ENCODE results near the gene CDH13. TPM values are rescaled to one million over a fixed set of nuclear protein-coding genes. Genes with fewer than 3 reads are reported as not detected.

CDH13 gene
- total RNA-seq, 1 experiment from 2014 or later = 62.5 TPM

DNA sequence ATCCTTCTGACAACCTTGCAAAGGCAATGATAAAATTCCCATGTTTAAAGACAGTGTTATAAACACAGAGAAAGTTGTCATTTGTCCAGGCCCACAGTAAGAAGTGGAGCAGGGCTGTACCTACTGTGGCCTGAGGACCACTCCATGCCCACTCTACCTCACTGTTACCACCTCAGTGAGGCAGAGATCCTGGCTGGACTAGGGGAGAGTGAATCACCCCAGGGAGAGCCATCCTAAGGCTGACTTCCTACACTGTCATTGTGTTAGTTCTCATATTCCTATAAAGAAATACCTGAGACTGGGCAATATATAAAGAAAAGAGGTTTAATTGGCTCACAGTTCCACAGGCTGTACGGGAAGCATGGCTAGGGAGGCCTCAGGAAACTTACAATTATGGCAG is 952.3 kb downstream of the CDH13 start:
- Histone ChIP-seq H3K27ac (no peak overlapping the region), H3K36me3 (no peaks in the 10 kb centered on the region), H3K4me1 (replicated peaks) (no peaks in the 10 kb centered on the region), H3K4me3 (no peak overlapping the region), H3K27me3 (replicated peaks) (no peaks in the 10 kb centered on the region), H3K9me3 (replicated peaks) (no peaks in the 10 kb centered on the region)
- no peak for DNase-seq (ENCODE audit: low read depth in 1 of 2, low spot score in 2 of 2)

GRCh38 chr16:83579436-83579835 is 952.7 kb downstream of the CDH13 start:
- Histone ChIP-seq H3K4me1 (replicated peaks) (no peaks in the 10 kb centered on the region), H3K9me3 (replicated peaks) (no peaks in the 10 kb centered on the region), H3K27me3 (replicated peaks) (no peaks in the 10 kb centered on the region), H3K27ac (no peak overlapping the region), H3K36me3 (no peaks in the 10 kb centered on the region), H3K4me3 (no peak overlapping the region)
- no peak for DNase-seq (ENCODE audit: low read depth in 1 of 2, low spot score in 2 of 2)

GRCh38 chr16:83581082-83581481 is 954.3 kb downstream of the CDH13 start:
- Histone ChIP-seq H3K27me3 (replicated peaks) (no peaks in the 10 kb centered on the region), H3K4me1 (replicated peaks) (no peaks in the 10 kb centered on the region), H3K27ac (no peak overlapping the region), H3K9me3 (replicated peaks) (no peaks in the 10 kb centered on the region), H3K36me3 (no peaks in the 10 kb centered on the region), H3K4me3 (no peak overlapping the region)
- DNase-seq (ENCODE audit: low read depth in 1 of 2, low spot score in 2 of 2) = no peak

DNA sequence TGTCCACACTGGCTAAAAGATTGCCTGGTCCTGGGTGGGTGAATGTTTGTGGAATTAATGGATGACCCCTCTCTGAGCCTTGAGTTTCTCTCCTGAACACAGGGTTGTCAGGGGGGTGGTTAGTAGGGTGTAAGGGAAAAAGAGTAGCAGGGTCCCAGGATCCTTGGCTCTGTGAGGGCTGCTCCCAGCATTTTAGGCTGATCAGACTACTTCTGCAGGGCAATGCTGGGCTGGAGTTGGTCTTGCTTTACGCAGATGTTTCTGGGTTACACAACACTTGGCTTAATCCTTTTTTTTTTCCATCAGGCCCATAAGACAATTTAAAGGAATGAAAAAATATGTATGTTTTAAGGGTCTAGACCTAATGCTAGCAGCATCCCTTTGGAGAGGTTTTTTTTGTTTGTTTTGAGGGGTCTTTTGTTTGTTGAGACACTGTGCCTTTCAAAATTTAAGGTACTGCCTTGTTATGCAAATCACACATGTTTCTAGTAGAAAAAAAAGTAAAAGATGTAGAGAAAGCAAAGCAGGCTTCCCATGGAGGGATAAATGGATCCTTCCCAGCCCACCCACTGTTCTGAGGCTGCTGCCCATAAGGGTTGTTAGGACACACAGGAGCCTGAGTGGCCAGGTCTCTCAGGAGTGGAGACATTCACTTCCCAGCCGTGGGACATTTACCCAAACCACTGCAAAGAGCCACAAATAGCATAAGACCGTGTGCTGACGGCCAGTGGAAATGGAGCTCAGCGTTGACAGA is 955.4 kb downstream of the CDH13 start:
- no peak overlapping the region for H3K4me3 ChIP-seq
- DNase-seq (ENCODE audit: low read depth in 1 of 2, low spot score in 2 of 2) = no peak
- H3K36me3 ChIP-seq = no peaks in the 10 kb centered on the region
- H3K27ac ChIP-seq = no peak overlapping the region
- no peaks in the 10 kb centered on the region for H3K9me3 ChIP-seq (replicated peaks)
- H3K27me3 ChIP-seq (replicated peaks) = no peaks in the 10 kb centered on the region
- H3K4me1 ChIP-seq (replicated peaks) = no peaks in the 10 kb centered on the region

DNA sequence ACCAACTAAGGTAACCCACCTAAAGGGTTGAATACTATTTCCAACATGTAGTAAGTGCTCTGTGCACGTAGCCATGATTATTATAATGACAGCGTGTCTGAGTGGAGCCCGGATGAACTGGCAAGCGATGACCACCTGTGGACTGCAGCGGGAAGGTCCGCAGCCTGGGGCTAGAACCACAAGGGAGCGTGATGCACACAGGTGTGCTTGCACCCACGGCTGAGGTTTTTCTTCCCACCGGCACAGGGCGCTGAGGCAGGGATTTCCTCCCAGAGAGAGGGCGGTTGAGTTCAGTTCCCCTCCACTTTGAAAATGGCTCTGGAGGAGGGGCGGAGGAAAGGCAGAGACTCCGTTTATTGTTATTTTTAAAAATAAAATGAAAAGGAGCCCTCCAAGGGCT is 959.3 kb downstream of the CDH13 start:
- no peak overlapping the region for H3K4me3 ChIP-seq
- no peaks in the 10 kb centered on the region for H3K27me3 ChIP-seq (replicated peaks)
- no peak overlapping the region for H3K27ac ChIP-seq
- H3K9me3 ChIP-seq (replicated peaks) = no peaks in the 10 kb centered on the region
- no peaks in the 10 kb centered on the region for H3K4me1 ChIP-seq (replicated peaks)
- H3K36me3 ChIP-seq = no peaks in the 10 kb centered on the region
- DNase-seq (ENCODE audit: low read depth in 1 of 2, low spot score in 2 of 2) = no peak

DNA sequence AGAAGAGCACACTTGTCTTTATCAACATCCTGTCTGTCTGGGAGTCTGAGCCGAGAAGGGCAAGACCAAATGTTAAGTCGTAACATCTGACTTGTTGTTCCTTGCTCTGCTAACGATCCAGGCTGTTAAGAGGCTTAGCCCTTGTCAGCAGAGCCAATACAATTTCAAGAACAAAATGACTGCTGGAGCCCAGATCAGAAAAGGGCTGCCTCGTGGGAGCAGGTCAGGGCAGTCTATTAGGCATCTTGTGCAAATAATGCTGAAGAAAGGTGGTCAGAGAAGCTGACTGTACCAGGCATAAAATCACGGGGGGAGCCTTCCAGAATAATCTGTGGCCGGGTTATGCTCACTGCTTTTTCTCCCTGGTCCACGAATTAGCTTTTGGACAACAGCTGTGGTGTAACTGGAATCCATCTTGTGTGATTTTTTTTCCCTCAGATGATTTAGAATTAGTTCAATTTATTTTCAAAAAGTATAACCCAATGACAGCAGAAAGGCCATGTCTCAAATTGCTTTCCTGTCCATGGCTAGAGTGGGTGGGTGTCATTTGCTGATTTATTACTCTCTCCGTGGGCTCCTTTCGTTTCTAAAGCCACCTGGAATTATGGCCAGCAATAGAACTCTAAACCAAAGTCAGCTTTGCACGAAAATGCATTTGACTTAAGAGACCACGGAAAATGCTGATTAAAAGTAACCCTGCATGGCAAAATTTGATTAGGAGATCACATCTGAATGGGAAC is 959.9 kb downstream of the CDH13 start:
- no peak overlapping the region for H3K27ac ChIP-seq
- no peaks in the 10 kb centered on the region for H3K4me1 ChIP-seq (replicated peaks)
- no peaks in the 10 kb centered on the region for H3K9me3 ChIP-seq (replicated peaks)
- DNase-seq (ENCODE audit: low read depth in 1 of 2, low spot score in 2 of 2) = no peak
- no peaks in the 10 kb centered on the region for H3K36me3 ChIP-seq
- no peaks in the 10 kb centered on the region for H3K27me3 ChIP-seq (replicated peaks)
- no peak overlapping the region for H3K4me3 ChIP-seq

DNA sequence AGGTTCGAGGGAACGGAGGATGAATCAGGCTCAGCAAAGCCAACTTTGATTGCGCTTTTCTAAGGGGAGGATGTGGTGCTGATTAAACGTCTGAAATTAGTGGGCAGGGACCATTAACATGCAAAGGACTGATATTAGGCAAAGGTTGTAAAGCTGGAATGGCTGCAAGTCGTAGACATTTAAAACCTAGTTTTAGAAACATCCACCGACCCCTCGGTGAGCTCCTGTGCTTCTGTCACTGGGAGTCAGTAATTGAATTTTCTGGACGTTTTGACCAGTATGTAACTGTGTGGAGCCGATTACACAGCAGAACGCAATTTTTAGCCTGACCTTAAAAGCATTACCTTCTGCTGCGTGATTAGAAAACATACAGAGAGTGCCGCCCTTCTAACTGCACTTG is 960.4 kb downstream of the CDH13 start:
- H3K36me3 ChIP-seq = no peaks in the 10 kb centered on the region
- no peak overlapping the region for H3K27ac ChIP-seq
- H3K9me3 ChIP-seq (replicated peaks) = no peaks in the 10 kb centered on the region
- no peaks in the 10 kb centered on the region for H3K27me3 ChIP-seq (replicated peaks)
- no peaks in the 10 kb centered on the region for H3K4me1 ChIP-seq (replicated peaks)
- no peak for DNase-seq (ENCODE audit: low read depth in 1 of 2, low spot score in 2 of 2)
- H3K4me3 ChIP-seq = no peak overlapping the region

DNA sequence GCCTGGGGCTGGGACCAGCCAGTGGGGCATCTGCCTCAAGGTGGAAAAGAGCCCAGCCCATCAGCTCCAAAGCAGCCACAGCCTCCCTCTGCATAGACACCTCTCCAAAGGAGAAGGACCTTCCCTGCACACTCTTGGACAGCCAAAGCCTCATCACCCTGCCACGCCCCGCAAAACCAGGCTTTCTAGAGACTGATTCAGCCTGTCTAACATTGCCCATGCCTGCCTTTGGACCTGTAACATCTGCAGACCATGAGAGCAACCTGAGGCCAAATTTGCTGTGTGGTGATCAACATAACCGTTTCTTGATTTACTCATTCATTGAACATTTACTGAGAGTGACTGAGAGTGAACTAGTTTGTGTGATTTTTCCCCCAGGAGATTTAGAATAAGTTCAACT is 961.3 kb downstream of the CDH13 start:
- no peak for DNase-seq (ENCODE audit: low read depth in 1 of 2, low spot score in 2 of 2)

GRCh38 chr16:83589576-83589975 is 962.8 kb downstream of the CDH13 start:
- no peaks in the 10 kb centered on the region for H3K36me3 ChIP-seq
- H3K4me1 ChIP-seq (replicated peaks) = no peaks in the 10 kb centered on the region
- H3K27ac ChIP-seq = no peak overlapping the region
- no peak overlapping the region for H3K4me3 ChIP-seq
- DNase-seq (ENCODE audit: low read depth in 1 of 2, low spot score in 2 of 2) = no peak
- H3K9me3 ChIP-seq (replicated peaks) = no peaks in the 10 kb centered on the region
- H3K27me3 ChIP-seq (replicated peaks) = no peaks in the 10 kb centered on the region

More for the DNA sequence above, 961.3 kb downstream of the CDH13 start:
- Histone ChIP-seq H3K4me1 (replicated peaks) (no peaks in the 10 kb centered on the region), H3K9me3 (replicated peaks) (no peaks in the 10 kb centered on the region), H3K4me3 (no peak overlapping the region), H3K27me3 (replicated peaks) (no peaks in the 10 kb centered on the region), H3K27ac (no peak overlapping the region), H3K36me3 (no peaks in the 10 kb centered on the region)

DNA sequence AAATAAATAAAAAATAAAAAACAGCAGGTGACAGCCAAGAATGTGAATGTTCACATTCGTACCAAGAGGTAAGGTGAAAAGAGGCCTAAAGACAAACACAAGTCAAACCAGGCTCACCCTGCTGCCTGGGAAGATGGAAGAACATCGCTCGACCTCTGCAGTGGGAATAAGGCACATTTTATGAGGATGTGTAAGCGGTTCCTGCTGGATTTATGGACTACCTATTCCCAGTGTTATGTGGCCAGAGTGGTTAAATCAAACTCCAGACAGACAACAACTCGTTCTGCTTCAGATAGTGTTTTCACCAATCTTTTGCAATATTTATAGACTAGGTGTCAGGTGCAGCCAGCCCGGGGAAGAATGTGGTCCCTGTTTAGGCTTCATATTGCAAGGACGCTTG is 966.0 kb downstream of the CDH13 start:
- Histone ChIP-seq H3K27me3 (replicated peaks) (no peaks in the 10 kb centered on the region), H3K4me1 (replicated peaks) (no peaks in the 10 kb centered on the region), H3K27ac (no peak overlapping the region), H3K9me3 (replicated peaks) (no peaks in the 10 kb centered on the region), H3K36me3 (no peaks in the 10 kb centered on the region), H3K4me3 (no peak overlapping the region)
- DNase-seq (ENCODE audit: low read depth in 1 of 2, low spot score in 2 of 2) = no peak

DNA sequence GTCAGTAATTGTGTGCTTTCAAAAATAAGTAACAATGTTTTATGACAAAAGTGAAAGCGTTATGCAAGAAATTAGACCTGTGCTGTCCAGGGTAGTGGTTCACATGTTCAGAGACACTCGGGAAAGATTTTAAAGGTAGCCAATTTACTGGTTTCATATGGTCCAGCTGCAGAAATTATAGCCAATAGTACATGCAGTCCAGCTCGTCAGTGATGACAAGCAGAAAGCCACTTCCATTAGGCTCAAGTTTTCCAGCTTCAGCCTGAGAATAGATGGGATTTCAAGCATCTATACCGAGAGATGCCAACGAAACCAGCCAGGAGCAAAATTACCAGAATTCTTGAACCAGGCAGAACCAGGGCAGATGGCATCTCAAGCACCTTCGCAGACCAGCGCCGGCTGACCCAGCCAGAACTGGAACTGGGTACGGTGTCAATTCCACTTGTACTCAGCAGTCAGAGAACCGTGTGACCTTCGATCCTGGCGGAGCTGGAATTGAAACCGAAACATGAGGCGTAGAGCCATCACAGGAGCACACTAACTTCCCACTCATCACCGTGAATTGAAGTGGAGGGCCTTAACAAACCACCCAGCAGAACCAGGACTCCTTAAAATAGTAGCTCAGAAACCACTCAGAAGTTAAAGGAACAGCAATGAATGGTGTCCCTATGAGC is 973.2 kb downstream of the CDH13 start:
- no peak for DNase-seq (ENCODE audit: low read depth in 1 of 2, low spot score in 2 of 2)
- Histone ChIP-seq H3K36me3 (no peaks in the 10 kb centered on the region), H3K27ac (no peak overlapping the region), H3K4me1 (replicated peaks) (no peaks in the 10 kb centered on the region), H3K27me3 (replicated peaks) (no peaks in the 10 kb centered on the region), H3K4me3 (no peak overlapping the region), H3K9me3 (replicated peaks) (no peaks in the 10 kb centered on the region)

- H3K27ac ChIP-seq = no peak overlapping the region
- H3K9me3 ChIP-seq (replicated peaks) = no peaks in the 10 kb centered on the region
- no peak overlapping the region for H3K4me3 ChIP-seq
- no peaks in the 10 kb centered on the region for H3K4me1 ChIP-seq (replicated peaks)
- DNase-seq (ENCODE audit: low read depth in 1 of 2, low spot score in 2 of 2) = peak in 1 of 2 experiments; percentile 4
- no peaks in the 10 kb centered on the region for H3K27me3 ChIP-seq (replicated peaks)
- H3K36me3 ChIP-seq = no peaks in the 10 kb centered on the region
These were observed 976.3 kb downstream of the CDH13 start for GRCh38 chr16:83602761-83603722.

Measured in SJSA1 (cell line).